ENCODE data around the gene TCERG1L.

GRCh38 chr10:131116216-131116990, 195.1 kb downstream of the TCERG1L start:
- TF ChIP-seq CTCF (IDR thresholded peaks at IDR 0.05 in 2 of 3, conservative IDR thresholded peaks at IDR 0.05 in 1 of 3; ENCODE audit: insufficient read depth in 2 of 3, low read depth in 1 of 3, low read length in 3 of 3): no peak
- TF ChIP-seq ZNF785 (CRISPR knock-in tag; IDR thresholded peaks at IDR 0.05): no peak
- no peak for TF ChIP-seq ZNF3 (CRISPR knock-in tag; IDR thresholded peaks at IDR 0.05)
- no peak for TF ChIP-seq ZNF184 (CRISPR knock-in tag; IDR thresholded peaks at IDR 0.05)
- no peak for TF ChIP-seq FOXA3 (CRISPR knock-in tag; conservative IDR thresholded peaks at IDR 0.05 in 1 of 2, IDR thresholded peaks at IDR 0.05 in 1 of 2)
- TF ChIP-seq ZBTB8A (IDR thresholded peaks at IDR 0.05; ENCODE audit: partially characterized antibody): no peak
- no peak for TF ChIP-seq TCF7L2 (IDR thresholded peaks at IDR 0.05; ENCODE audit: low read depth, low read length)
- no peak for TF ChIP-seq GATA2 (CRISPR knock-in tag; IDR thresholded peaks at IDR 0.05)
- no peak for TF ChIP-seq ZBTB49 (CRISPR knock-in tag; IDR thresholded peaks at IDR 0.05; ENCODE audit: borderline replicate concordance)
- TF ChIP-seq, protein P1, sequence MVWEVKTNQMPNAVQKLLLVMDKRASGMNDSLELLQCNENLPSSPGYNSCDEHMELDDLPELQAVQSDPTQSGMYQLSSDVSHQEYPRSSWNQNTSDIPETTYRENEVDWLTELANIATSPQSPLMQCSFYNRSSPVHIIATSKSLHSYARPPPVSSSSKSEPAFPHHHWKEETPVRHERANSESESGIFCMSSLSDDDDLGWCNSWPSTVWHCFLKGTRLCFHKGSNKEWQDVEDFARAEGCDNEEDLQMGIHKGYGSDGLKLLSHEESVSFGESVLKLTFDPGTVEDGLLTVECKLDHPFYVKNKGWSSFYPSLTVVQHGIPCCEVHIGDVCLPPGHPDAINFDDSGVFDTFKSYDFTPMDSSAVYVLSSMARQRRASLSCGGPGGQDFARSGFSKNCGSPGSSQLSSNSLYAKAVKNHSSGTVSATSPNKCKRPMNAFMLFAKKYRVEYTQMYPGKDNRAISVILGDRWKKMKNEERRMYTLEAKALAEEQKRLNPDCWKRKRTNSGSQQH (CRISPR knock-in tag; IDR thresholded peaks at IDR 0.05): no peak
- TF ChIP-seq SRF (CRISPR knock-in tag; IDR thresholded peaks at IDR 0.05): no peak
